ENCODE measurements around the gene WDR90. TPM values are rescaled to one million over a fixed set of nuclear protein-coding genes. Genes with fewer than 3 reads are reported as not detected.

The WDR90 gene
- total and polyA plus RNA-seq, 2 of the 13 experiments (the other 11 are each of a cell fraction or from before 2014, with no cell fraction given) = 14.9 to 28.9 TPM

- TF ChIP-seq LRRFIP1 (CRISPR knock-in tag; conservative IDR thresholded peaks at IDR 0.05) (no peak), MTA1 (CRISPR knock-in tag; IDR thresholded peaks at IDR 0.05; ENCODE audit: borderline replicate concordance) (no peak), HDAC2 (CRISPR knock-in tag; IDR thresholded peaks at IDR 0.05) (no peak), HNRNPL (IDR thresholded peaks at IDR 0.05; ENCODE audit: low read depth, low read length) (no peak), MED1 (CRISPR knock-in tag; IDR thresholded peaks at IDR 0.05) (peak; percentile 45; the same call in 1 of the 2 replicates), MTF2 (CRISPR knock-in tag; IDR thresholded peaks at IDR 0.05; ENCODE audit: borderline replicate concordance) (peak; percentile 44; the same call in 1 of the 2 replicates), SETDB1 (CRISPR knock-in tag; IDR thresholded peaks at IDR 0.05; ENCODE audit: borderline replicate concordance) (no peak), ZNF777 (CRISPR knock-in tag; IDR thresholded peaks at IDR 0.05) (peak; percentile 66), IKZF1 (IDR thresholded peaks at IDR 0.05) (no peak), PLSCR1 (CRISPR knock-in tag; IDR thresholded peaks at IDR 0.05; ENCODE audit: borderline replicate concordance) (no peak), ZNF543 (CRISPR knock-in tag; IDR thresholded peaks at IDR 0.05) (0 out of 2 replicates have a peak, but pooled peaks have one; percentile 29), ZNF766 (CRISPR knock-in tag; IDR thresholded peaks at IDR 0.05; ENCODE audit: borderline replicate concordance) (peak; percentile 73; the same call in 1 of the 2 replicates), SIN3B (IDR thresholded peaks at IDR 0.05; ENCODE audit: low read length) (no peak), HNRNPK (IDR thresholded peaks at IDR 0.05; ENCODE audit: low read depth, low read length, poor library complexity, severe bottlenecking) (no peak), ZNF101 (CRISPR knock-in tag; IDR thresholded peaks at IDR 0.05; ENCODE audit: borderline replicate concordance, low read depth) (no peak)
- TF ChIP-seq, protein P1, sequence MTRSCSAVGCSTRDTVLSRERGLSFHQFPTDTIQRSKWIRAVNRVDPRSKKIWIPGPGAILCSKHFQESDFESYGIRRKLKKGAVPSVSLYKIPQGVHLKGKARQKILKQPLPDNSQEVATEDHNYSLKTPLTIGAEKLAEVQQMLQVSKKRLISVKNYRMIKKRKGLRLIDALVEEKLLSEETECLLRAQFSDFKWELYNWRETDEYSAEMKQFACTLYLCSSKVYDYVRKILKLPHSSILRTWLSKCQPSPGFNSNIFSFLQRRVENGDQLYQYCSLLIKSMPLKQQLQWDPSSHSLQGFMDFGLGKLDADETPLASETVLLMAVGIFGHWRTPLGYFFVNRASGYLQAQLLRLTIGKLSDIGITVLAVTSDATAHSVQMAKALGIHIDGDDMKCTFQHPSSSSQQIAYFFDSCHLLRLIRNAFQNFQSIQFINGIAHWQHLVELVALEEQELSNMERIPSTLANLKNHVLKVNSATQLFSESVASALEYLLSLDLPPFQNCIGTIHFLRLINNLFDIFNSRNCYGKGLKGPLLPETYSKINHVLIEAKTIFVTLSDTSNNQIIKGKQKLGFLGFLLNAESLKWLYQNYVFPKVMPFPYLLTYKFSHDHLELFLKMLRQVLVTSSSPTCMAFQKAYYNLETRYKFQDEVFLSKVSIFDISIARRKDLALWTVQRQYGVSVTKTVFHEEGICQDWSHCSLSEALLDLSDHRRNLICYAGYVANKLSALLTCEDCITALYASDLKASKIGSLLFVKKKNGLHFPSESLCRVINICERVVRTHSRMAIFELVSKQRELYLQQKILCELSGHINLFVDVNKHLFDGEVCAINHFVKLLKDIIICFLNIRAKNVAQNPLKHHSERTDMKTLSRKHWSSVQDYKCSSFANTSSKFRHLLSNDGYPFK (CRISPR knock-in tag; IDR thresholded peaks at IDR 0.05; ENCODE audit: borderline replicate concordance) = no peak
- TF ChIP-seq, protein P2, sequence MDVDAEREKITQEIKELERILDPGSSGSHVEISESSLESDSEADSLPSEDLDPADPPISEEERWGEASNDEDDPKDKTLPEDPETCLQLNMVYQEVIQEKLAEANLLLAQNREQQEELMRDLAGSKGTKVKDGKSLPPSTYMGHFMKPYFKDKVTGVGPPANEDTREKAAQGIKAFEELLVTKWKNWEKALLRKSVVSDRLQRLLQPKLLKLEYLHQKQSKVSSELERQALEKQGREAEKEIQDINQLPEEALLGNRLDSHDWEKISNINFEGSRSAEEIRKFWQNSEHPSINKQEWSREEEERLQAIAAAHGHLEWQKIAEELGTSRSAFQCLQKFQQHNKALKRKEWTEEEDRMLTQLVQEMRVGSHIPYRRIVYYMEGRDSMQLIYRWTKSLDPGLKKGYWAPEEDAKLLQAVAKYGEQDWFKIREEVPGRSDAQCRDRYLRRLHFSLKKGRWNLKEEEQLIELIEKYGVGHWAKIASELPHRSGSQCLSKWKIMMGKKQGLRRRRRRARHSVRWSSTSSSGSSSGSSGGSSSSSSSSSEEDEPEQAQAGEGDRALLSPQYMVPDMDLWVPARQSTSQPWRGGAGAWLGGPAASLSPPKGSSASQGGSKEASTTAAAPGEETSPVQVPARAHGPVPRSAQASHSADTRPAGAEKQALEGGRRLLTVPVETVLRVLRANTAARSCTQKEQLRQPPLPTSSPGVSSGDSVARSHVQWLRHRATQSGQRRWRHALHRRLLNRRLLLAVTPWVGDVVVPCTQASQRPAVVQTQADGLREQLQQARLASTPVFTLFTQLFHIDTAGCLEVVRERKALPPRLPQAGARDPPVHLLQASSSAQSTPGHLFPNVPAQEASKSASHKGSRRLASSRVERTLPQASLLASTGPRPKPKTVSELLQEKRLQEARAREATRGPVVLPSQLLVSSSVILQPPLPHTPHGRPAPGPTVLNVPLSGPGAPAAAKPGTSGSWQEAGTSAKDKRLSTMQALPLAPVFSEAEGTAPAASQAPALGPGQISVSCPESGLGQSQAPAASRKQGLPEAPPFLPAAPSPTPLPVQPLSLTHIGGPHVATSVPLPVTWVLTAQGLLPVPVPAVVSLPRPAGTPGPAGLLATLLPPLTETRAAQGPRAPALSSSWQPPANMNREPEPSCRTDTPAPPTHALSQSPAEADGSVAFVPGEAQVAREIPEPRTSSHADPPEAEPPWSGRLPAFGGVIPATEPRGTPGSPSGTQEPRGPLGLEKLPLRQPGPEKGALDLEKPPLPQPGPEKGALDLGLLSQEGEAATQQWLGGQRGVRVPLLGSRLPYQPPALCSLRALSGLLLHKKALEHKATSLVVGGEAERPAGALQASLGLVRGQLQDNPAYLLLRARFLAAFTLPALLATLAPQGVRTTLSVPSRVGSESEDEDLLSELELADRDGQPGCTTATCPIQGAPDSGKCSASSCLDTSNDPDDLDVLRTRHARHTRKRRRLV (CRISPR knock-in tag; IDR thresholded peaks at IDR 0.05) = no peak
Observed at GRCh38 chr16:700684-701584, 51.8 kb downstream of the WDR90 start (continued).
